HepG2 (cell line): ENCODE measurements around the gene USP12. TPM values are rescaled to one million over a fixed set of nuclear protein-coding genes. Genes with fewer than 3 reads are reported as not detected.
A peak's percentile ranks its signal among the peaks of the same experiment; 100 is the strongest.

Experiments used
- ARNTL ChIP-seq: sonication (generic); formaldehyde crosslinking; IDR thresholded peaks from 2 replicates; pipeline ENCODE4 v1.4.0; 2020; ENCODE audit warnings: mild to moderate bottlenecking, missing genetic modification reagents
- FOXM1 ChIP-seq: sonication (generic); formaldehyde crosslinking; IDR thresholded peaks from 2 replicates; pipeline ENCODE4 v1.5.0; 2020; ENCODE audit warnings: missing genetic modification reagents
- IRF2 ChIP-seq: IDR thresholded peaks from 2 replicates; pipeline ENCODE4 v1.6.1; 2018; ENCODE audit warnings: missing genetic modification reagents, missing compliant biosample characterization
- MED13 ChIP-seq: sonication (generic); formaldehyde crosslinking; IDR thresholded peaks from 2 replicates; pipeline ENCODE4 v1.5.0; 2020; ENCODE audit warnings: missing genetic modification reagents
- RELA ChIP-seq: sonication (generic); formaldehyde crosslinking; IDR thresholded peaks from 2 replicates; pipeline ENCODE4 v1.4.0; 2020; ENCODE audit warnings: missing genetic modification reagents
- SSRP1 ChIP-seq: IDR thresholded peaks from 2 replicates; pipeline ENCODE4 v1.6.1; 2016; ENCODE audit warnings: control low read depth
- ZNF749 ChIP-seq: sonication (generic); formaldehyde crosslinking; IDR thresholded peaks from 2 replicates; pipeline ENCODE4 v1.8.0; 2022; ENCODE audit warnings: mild to moderate bottlenecking, missing genetic modification reagents, moderate library complexity, borderline replicate concordance
- polyA plus RNA-seq, 8 experiments: library from polyadenylated mRNA; depleted of rRNA in 3 of 8; stranded (reverse) in 7 of 8; unstranded in 1 of 8; fragments of >200 nt; fragmentation: Illumina TruSeq in 4 of 8; extraction: Trizol in 4 of 8; gene quantifications; 2 replicates each; pipeline versions ENCODE4 v1.2.1 to v1.2.3, GENCODE V29; 2011 to 2016; ENCODE audit warnings: low read depth in 4 of 8, missing spikeins in 1 of 8, mixed read lengths in 1 of 8; ENCODE audit not compliant: insufficient read depth in 1 of 8
- total RNA-seq, 5 experiments: library from RNA; depleted of rRNA; stranded (reverse); fragments of >200 nt; fragmentation: Illumina TruSeq; extraction: Trizol; gene quantifications; 2 replicates each; pipeline ENCODE4 v1.2.3, GENCODE V29; 2016; ENCODE audit warnings: low read depth in 1 of 5
- TF ChIP-seq, protein P1 (sequence below): sonication (generic); formaldehyde crosslinking; IDR thresholded peaks from 2 replicates; pipeline ENCODE4 v1.4.0; 2020; ENCODE audit warnings: missing genetic modification reagents
- TF ChIP-seq, protein P2 (sequence below): IDR thresholded peaks from 2 replicates; pipeline ENCODE4 v1.6.1; 2016; ENCODE audit warnings: mild to moderate bottlenecking
- TF ChIP-seq, protein P3 (sequence below): sonication (generic); formaldehyde crosslinking; IDR thresholded peaks from 2 replicates; pipeline ENCODE4 v1.4.0; 2020; ENCODE audit warnings: low read depth, missing genetic modification reagents

The USP12 gene
- total and polyA plus RNA-seq, 2 of the 13 experiments (the other 11 are each of a cell fraction or from before 2014, with no cell fraction given), result 9.8 to 19.5 TPM

DNA sequence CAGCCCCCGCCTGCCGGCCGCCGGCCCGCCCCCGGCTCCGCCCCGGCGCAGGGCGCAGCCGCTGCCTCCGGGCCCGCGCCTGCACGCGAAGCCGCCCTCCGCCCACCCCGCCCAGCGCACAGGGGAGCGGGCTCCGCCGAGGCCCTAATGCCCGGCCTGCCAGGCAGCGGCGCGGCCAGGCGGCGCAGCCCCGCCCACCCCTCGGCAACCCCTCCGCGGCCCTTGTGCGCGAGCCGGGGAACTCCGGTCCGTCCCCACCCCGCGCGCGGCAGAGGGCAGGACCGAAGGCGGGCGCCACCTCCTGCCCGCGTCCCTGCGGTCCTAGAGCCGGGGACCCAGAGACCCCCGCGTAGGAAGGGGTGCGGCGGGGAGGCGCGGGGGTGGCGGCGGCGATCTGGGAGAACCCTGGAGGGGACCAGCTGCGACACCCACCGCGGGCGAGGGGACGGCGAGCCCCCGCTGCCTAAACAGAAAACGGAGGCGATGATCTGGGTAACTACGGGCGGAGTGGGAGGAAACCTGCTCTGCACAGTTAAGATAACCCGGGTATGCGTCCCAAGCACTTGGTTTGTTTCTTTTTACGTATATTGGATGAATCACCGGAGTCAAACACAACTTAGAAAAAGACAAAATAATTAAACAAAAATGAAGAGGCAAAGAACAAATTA lies 350 bp upstream of the USP12 start (continued):
- TF ChIP-seq FOXM1 (CRISPR knock-in tag), result no peak
- TF ChIP-seq IRF2 (CRISPR knock-in tag), result peak; percentile 44; the same call in 1 of the 2 replicates
- 0 out of 2 replicates have a peak, but pooled peaks have one; percentile 37 for TF ChIP-seq ARNTL (CRISPR knock-in tag)
- TF ChIP-seq, protein P1, sequence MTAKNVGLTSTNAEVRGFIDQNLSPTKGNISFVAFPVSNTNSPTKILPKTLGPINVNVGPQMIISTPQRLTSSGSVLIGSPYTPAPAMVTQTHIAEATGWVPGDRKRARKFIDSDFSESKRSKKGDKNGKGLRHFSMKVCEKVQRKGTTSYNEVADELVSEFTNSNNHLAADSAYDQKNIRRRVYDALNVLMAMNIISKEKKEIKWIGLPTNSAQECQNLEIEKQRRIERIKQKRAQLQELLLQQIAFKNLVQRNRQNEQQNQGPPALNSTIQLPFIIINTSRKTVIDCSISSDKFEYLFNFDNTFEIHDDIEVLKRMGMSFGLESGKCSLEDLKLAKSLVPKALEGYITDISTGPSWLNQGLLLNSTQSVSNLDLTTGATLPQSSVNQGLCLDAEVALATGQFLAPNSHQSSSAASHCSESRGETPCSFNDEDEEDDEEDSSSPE (CRISPR knock-in tag), result peak; percentile 67
- TF ChIP-seq MED13, result no peak
- TF ChIP-seq, protein P2, sequence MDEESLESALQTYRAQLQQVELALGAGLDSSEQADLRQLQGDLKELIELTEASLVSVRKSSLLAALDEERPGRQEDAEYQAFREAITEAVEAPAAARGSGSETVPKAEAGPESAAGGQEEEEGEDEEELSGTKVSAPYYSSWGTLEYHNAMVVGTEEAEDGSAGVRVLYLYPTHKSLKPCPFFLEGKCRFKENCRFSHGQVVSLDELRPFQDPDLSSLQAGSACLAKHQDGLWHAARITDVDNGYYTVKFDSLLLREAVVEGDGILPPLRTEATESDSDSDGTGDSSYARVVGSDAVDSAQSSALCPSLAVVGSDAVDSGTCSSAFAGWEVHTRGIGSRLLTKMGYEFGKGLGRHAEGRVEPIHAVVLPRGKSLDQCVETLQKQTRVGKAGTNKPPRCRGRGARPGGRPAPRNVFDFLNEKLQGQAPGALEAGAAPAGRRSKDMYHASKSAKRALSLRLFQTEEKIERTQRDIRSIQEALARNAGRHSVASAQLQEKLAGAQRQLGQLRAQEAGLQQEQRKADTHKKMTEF, result peak; percentile 43; the same call in 1 of the 2 replicates
- TF ChIP-seq ZNF749, result 0 out of 2 replicates have a peak, but pooled peaks have one; percentile 44
- TF ChIP-seq RELA (CRISPR knock-in tag), result 0 out of 2 replicates have a peak, but pooled peaks have one; percentile 38
- TF ChIP-seq SSRP1, result no peak
- TF ChIP-seq, protein P3, sequence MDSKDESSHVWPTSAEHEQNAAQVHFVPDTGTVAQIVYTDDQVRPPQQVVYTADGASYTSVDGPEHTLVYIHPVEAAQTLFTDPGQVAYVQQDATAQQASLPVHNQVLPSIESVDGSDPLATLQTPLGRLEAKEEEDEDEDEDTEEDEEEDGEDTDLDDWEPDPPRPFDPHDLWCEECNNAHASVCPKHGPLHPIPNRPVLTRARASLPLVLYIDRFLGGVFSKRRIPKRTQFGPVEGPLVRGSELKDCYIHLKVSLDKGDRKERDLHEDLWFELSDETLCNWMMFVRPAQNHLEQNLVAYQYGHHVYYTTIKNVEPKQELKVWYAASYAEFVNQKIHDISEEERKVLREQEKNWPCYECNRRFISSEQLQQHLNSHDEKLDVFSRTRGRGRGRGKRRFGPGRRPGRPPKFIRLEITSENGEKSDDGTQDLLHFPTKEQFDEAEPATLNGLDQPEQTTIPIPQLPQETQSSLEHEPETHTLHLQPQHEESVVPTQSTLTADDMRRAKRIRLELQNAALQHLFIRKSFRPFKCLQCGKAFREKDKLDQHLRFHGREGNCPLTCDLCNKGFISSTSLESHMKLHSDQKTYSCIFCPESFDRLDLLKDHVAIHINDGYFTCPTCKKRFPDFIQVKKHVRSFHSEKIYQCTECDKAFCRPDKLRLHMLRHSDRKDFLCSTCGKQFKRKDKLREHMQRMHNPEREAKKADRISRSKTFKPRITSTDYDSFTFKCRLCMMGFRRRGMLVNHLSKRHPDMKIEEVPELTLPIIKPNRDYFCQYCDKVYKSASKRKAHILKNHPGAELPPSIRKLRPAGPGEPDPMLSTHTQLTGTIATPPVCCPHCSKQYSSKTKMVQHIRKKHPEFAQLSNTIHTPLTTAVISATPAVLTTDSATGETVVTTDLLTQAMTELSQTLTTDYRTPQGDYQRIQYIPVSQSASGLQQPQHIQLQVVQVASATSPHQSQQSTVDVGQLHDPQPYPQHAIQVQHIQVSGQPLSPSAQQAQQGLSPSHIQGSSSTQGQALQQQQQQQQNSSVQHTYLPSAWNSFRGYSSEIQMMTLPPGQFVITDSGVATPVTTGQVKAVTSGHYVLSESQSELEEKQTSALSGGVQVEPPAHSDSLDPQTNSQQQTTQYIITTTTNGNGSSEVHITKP (CRISPR knock-in tag), result no peak
- TF ChIP-seq, all 625 proteins: peak for 109
